SU-DHL-6 (cell line): Measurements from ENCODE around the gene LHFPL3.

Experiments
- H2AFZ ChIP-seq: fragments of 200-600 bp; sonication (generic); 2 replicates; pipeline ENCODE4 v1.6.1; 2014; ENCODE audit warnings: low read depth, mild to moderate bottlenecking, moderate library complexity, mixed read lengths, antibody characterized with exemption, low read length; ENCODE audit not compliant: severe bottlenecking
- H3F3A ChIP-seq: fragments of 200-600 bp; shearing (Covaris generic); 2 replicates; pipeline ENCODE4 v1.6.0; 2016; ENCODE audit warnings: antibody characterized with exemption, mild to moderate bottlenecking; ENCODE audit not compliant: insufficient read depth
- H3K27ac ChIP-seq: fragments of 200-600 bp; sonication (generic); 2 replicates; pipeline ENCODE4 v1.5.1; 2016; ENCODE audit warnings: low read depth, mild to moderate bottlenecking, low read length, moderate library complexity, mixed read lengths
- H3K27me3 ChIP-seq: fragments of 200-600 bp; sonication (generic), shearing (Covaris generic); 2 replicates; pipeline ENCODE4 v1.6.0; 2014; ENCODE audit warnings: mild to moderate bottlenecking, low read length
- H3K36me3 ChIP-seq: fragments of 200-600 bp; sonication (generic); 2 replicates; pipeline ENCODE4 v1.6.1; 2014; ENCODE audit warnings: mild to moderate bottlenecking, low read length, mixed read lengths
- H3K4me2 ChIP-seq: fragments of 300-600, 200-600 bp; shearing (Covaris generic), sonication (generic); 2 replicates; pipeline ENCODE4 v1.6.0; 2014; ENCODE audit warnings: low read length, low read depth, mild to moderate bottlenecking; ENCODE audit not compliant: poor library complexity, severe bottlenecking
- H3K4me3 ChIP-seq: fragments of 200-600 bp; sonication (generic); 2 replicates; pipeline ENCODE4 v1.5.1; 2014; ENCODE audit warnings: antibody characterized with exemption, low read length, mild to moderate bottlenecking, mixed read lengths; ENCODE audit not compliant: insufficient read depth, poor library complexity, severe bottlenecking
- H3K79me2 ChIP-seq: fragments of 200-600 bp; sonication (generic); 2 replicates; pipeline ENCODE4 v1.6.1; 2014; ENCODE audit warnings: mild to moderate bottlenecking, low read length, moderate library complexity; ENCODE audit not compliant: insufficient read depth
- H3K9ac ChIP-seq: fragments of 200-600 bp; sonication (generic); 2 replicates; pipeline ENCODE4 v1.7.0; 2014; ENCODE audit warnings: mild to moderate bottlenecking, low read length
- H3K9me2 ChIP-seq: fragments of 200-600 bp; sonication (generic); replicated peaks from 2 replicates; pipeline ENCODE4 v1.6.1; 2014; ENCODE audit warnings: low read length; ENCODE audit not compliant: insufficient read depth
- H3K9me3 ChIP-seq: fragments of 200-600 bp; sonication (generic); 2 replicates; pipeline ENCODE4 v1.6.1; 2014; ENCODE audit warnings: low read length, mixed read lengths; ENCODE audit not compliant: insufficient read depth
- H4K20me1 ChIP-seq: fragments of 200-600 bp; sonication (generic); 2 replicates; pipeline ENCODE4 v1.6.1; 2014; ENCODE audit warnings: low read depth, mild to moderate bottlenecking, antibody characterized with exemption, low read length, moderate library complexity, mixed read lengths
- EZH2phosphoT487 ChIP-seq: fragments of 200-600 bp; sonication (generic), shearing (Covaris generic); conservative IDR thresholded peaks from 2 replicates; pipeline ENCODE4 v1.6.1; 2018; ENCODE audit warnings: mild to moderate bottlenecking, antibody characterized with exemption, low read length, moderate library complexity, mixed read lengths
- TF ChIP-seq, protein P1 (sequence below): fragments of 200-600 bp; sonication (generic); IDR thresholded peaks from one replicate; pipeline ENCODE4 v1.5.1; 2017; ENCODE audit warnings: antibody characterized with exemption, mild to moderate bottlenecking, low read length, moderate library complexity; ENCODE audit not compliant: insufficient read depth, poor library complexity, severe bottlenecking

Gene LHFPL3

DNA sequence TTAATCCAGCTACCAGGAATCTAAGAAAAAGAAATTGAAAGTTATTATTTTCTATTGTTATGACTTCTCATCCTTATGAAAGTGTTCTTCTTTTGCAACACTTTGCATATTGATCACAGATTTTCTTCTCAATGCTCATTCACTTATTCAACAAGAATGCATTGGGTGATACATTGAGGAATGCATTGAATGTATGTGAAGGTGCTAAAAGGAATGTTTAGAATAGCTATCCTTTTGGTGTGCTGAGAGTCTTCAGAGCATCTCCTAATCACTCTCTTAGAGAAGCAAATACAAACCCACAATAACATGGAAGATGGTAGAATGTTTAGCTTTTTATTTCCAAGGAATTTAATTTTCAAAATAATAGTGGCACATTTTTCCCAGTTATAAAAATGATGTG, 563.5 kb downstream of the LHFPL3 start:
- Histone ChIP-seq H3F3A (no peaks in the 10 kb centered on the region), H2AFZ (no peak overlapping the region), H3K4me2 (no peak overlapping the region), H3K9ac (no peak overlapping the region), H3K27ac (no peak overlapping the region), H3K4me3 (no peak overlapping the region), H3K9me3 (no peaks in the 10 kb centered on the region), H3K36me3 (no peaks in the 10 kb centered on the region), H3K27me3 (no peaks in the 10 kb centered on the region), H3K79me2 (no peaks in the 10 kb centered on the region), H3K9me2 (no peaks in the 10 kb centered on the region), H4K20me1 (no peaks in the 10 kb centered on the region)
- TF ChIP-seq, protein P1, sequence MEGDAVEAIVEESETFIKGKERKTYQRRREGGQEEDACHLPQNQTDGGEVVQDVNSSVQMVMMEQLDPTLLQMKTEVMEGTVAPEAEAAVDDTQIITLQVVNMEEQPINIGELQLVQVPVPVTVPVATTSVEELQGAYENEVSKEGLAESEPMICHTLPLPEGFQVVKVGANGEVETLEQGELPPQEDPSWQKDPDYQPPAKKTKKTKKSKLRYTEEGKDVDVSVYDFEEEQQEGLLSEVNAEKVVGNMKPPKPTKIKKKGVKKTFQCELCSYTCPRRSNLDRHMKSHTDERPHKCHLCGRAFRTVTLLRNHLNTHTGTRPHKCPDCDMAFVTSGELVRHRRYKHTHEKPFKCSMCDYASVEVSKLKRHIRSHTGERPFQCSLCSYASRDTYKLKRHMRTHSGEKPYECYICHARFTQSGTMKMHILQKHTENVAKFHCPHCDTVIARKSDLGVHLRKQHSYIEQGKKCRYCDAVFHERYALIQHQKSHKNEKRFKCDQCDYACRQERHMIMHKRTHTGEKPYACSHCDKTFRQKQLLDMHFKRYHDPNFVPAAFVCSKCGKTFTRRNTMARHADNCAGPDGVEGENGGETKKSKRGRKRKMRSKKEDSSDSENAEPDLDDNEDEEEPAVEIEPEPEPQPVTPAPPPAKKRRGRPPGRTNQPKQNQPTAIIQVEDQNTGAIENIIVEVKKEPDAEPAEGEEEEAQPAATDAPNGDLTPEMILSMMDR = no peak
- no peak for TF ChIP-seq EZH2phosphoT487

DNA sequence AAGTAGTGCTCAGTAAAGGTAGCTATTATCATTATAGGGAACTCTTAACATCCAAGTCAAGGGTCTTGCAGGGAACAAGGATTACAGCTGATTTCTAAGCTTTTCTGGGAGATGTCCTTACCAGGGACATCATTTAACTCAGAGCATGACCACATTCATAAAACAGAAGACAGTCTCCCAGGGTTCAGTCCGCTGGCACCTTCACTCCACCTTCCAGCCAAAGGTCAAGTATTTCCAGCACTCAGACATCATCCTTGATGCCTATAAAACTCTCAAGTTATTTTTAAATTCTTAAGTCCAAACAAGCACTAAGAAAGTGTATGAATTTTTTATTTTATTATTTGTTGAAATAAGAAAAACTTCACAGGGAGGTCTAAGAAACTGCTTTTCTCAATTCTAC, 565.9 kb downstream of the LHFPL3 start:
- TF ChIP-seq, protein P1 = no peak
- no peak for TF ChIP-seq EZH2phosphoT487
- H3K9ac ChIP-seq = no peak overlapping the region
- H3F3A ChIP-seq = no peaks in the 10 kb centered on the region
- no peaks in the 10 kb centered on the region for H3K9me2 ChIP-seq
- no peak overlapping the region for H2AFZ ChIP-seq
- no peak overlapping the region for H3K27ac ChIP-seq
- no peaks in the 10 kb centered on the region for H3K79me2 ChIP-seq
- H4K20me1 ChIP-seq = no peaks in the 10 kb centered on the region
- H3K4me2 ChIP-seq = no peak overlapping the region
- no peak overlapping the region for H3K4me3 ChIP-seq
- no peaks in the 10 kb centered on the region for H3K36me3 ChIP-seq
- no peaks in the 10 kb centered on the region for H3K9me3 ChIP-seq
- no peaks in the 10 kb centered on the region for H3K27me3 ChIP-seq

DNA sequence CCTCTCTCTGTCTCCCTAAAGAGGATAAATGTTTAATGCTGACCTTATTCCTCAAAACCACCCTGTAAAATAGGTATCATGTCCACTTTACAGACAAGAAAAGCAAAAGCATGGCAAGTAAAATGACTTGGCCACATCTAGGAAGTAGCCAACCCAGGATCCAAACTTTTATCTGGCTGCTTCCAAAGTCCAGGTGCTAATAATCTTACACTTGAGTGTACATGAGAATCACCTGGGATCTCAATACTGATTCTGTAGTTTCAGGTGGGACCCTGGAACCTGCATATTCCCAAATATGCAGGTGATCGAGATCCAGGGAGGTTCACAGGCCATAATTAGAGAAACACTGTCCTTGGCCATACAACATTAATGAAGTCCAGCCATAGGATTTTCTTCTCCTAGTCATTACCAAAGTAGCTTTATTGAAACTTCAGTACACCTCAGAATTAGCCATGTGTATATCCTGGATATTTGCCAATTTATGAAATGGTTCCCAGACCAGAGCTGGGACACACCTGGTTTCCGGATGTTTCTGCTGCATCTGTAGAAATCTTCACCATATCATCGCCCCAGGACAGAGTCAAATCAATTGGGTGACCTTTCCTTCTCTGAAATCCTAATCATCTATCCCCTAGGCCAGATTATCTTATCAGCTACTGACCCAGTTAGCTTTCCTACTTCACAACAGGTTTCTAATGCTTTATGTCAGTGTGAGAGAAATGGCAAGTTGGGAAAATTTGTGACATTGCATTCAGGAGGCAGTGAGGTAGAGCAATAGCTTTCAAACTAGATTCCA, 566.5 kb downstream of the LHFPL3 start:
- TF ChIP-seq, protein P1 = no peak
- no peak for TF ChIP-seq EZH2phosphoT487
- Histone ChIP-seq H3K9me2 (no peaks in the 10 kb centered on the region), H3K27me3 (no peaks in the 10 kb centered on the region), H3K4me3 (no peak overlapping the region), H3K27ac (no peak overlapping the region), H3K36me3 (no peaks in the 10 kb centered on the region), H3K9ac (no peak overlapping the region), H2AFZ (no peak overlapping the region), H3K79me2 (no peaks in the 10 kb centered on the region), H3F3A (no peaks in the 10 kb centered on the region), H4K20me1 (no peaks in the 10 kb centered on the region), H3K9me3 (no peaks in the 10 kb centered on the region), H3K4me2 (no peak overlapping the region)
